GM12891 (cell line): Measurements from ENCODE around the gene DNAAF3.

ENCODE experiments used
- POLR2A ChIP-seq: IDR thresholded peaks from 2 replicates; pipeline ENCODE4 v1.6.1; 2011; ENCODE audit warnings: low read depth, low read length, control low read depth
- POLR2AphosphoS5 ChIP-seq: IDR thresholded peaks from 2 replicates; pipeline ENCODE4 v1.6.1; 2011; ENCODE audit warnings: low read depth, low read length, control low read depth

- no peak for TF ChIP-seq POLR2AphosphoS5
- TF ChIP-seq POLR2A = no peak
Measured at GRCh38 chr19:55173186-55173713, 6.8 kb upstream of the DNAAF3 start.
